OCI-LY3 (cell line): ENCODE measurements around the gene PPP1R3C.

Source experiments
- H2AFZ ChIP-seq: fragments of 200-600, 300-600 bp; shearing (Covaris generic); 2 replicates; pipeline ENCODE4 v1.6.0; 2014; ENCODE audit warnings: antibody characterized with exemption, low read depth, low read length
- H3K27ac ChIP-seq: fragments of 200-600, 300-600 bp; sonication (generic); 2 replicates; pipeline ENCODE4 v1.5.1; 2014; ENCODE audit warnings: mild to moderate bottlenecking, low read length, moderate library complexity, mixed read lengths
- H3K27me3 ChIP-seq: fragments of 200-600, 300-600 bp; sonication (generic); 2 replicates; pipeline ENCODE4 v1.6.1; 2014; ENCODE audit warnings: low read depth, low read length, mixed read lengths
- H3K36me3 ChIP-seq: fragments of 200-600, 300-600 bp; sonication (generic); replicated peaks from 2 replicates; pipeline ENCODE3; 2014; ENCODE audit warnings: low read depth, low read length, mixed read lengths
- H3K4me1 ChIP-seq: fragments of 300-600, 200-600 bp; sonication (generic); 2 replicates; pipeline ENCODE4 v1.6.1; 2014; ENCODE audit warnings: low read length, mixed read lengths
- H3K4me2 ChIP-seq: fragments of 200-600, 300-600 bp; sonication (generic); 2 replicates; pipeline ENCODE4 v1.6.1; 2014; ENCODE audit warnings: low read length, mixed read lengths
- H3K4me3 ChIP-seq: fragments of 300-600, 200-600 bp; sonication (generic); 2 replicates; pipeline ENCODE4 v1.5.1; 2014; ENCODE audit warnings: antibody characterized with exemption, mild to moderate bottlenecking, low read length, moderate library complexity
- H3K79me2 ChIP-seq: fragments of 300-600, 200-600 bp; shearing (Covaris generic); 2 replicates; pipeline ENCODE4 v1.6.1; 2014; ENCODE audit warnings: mild to moderate bottlenecking, low read length, mixed read lengths
- H3K9ac ChIP-seq: fragments of 300-600, 200-600 bp; shearing (Covaris generic); 2 replicates; pipeline ENCODE4 v1.6.0; 2014; ENCODE audit warnings: mild to moderate bottlenecking, low read length, moderate library complexity
- H3K9me3 ChIP-seq: fragments of 200-600, 300-600 bp; shearing (Covaris generic); 2 replicates; pipeline ENCODE4 v1.6.1; 2014; ENCODE audit warnings: low read length, mixed read lengths; ENCODE audit not compliant: insufficient read depth
- H4K20me1 ChIP-seq: fragments of 200-600, 300-600 bp; sonication (generic); 2 replicates; pipeline ENCODE4 v1.6.1; 2016; ENCODE audit warnings: low read length, mixed read lengths; ENCODE audit not compliant: insufficient read depth
- CTCF ChIP-seq: fragments of 200-600, 300-600 bp; sonication (generic); IDR thresholded peaks from 2 replicates; pipeline ENCODE4 v1.5.1; 2014; ENCODE audit warnings: antibody characterized with exemption, low read length, low read depth
- EZH2phosphoT487 ChIP-seq: fragments of 200-600 bp; shearing (Covaris generic); IDR thresholded peaks from 2 replicates; pipeline ENCODE4 v1.6.1; 2018; ENCODE audit warnings: antibody characterized with exemption, mixed run types, low read depth

The PPP1R3C gene

GRCh38 chr10:91677911-91678310 lies 45.0 kb upstream of the PPP1R3C start:
- TF ChIP-seq CTCF = no peak
- no peak for TF ChIP-seq EZH2phosphoT487
- H2AFZ ChIP-seq = no peak overlapping the region
- no peak overlapping the region for H3K27ac ChIP-seq

GRCh38 chr10:91672021-91672608 lies 39.2 kb upstream of the PPP1R3C start:
- no peaks in the 10 kb centered on the region for H3K27me3 ChIP-seq
- no peak overlapping the region for H3K4me2 ChIP-seq
- H3K4me3 ChIP-seq = no peak overlapping the region
- no peak overlapping the region for H3K9ac ChIP-seq
- no peaks in the 10 kb centered on the region for H3K4me1 ChIP-seq
- no peak overlapping the region for H2AFZ ChIP-seq
- no peaks in the 10 kb centered on the region for H3K36me3 ChIP-seq
- TF ChIP-seq EZH2phosphoT487 (no peak), CTCF (no peak)
- no peaks in the 10 kb centered on the region for H4K20me1 ChIP-seq
- no peak overlapping the region for H3K27ac ChIP-seq
- no peaks in the 10 kb centered on the region for H3K9me3 ChIP-seq
- H3K79me2 ChIP-seq = no peaks in the 10 kb centered on the region

More at GRCh38 chr10:91677911-91678310, 45.0 kb upstream of the PPP1R3C start:
- no peaks in the 10 kb centered on the region for H4K20me1 ChIP-seq
- H3K27me3 ChIP-seq = no peaks in the 10 kb centered on the region
- no peaks in the 10 kb centered on the region for H3K9me3 ChIP-seq
- no peaks in the 10 kb centered on the region for H3K79me2 ChIP-seq
- no peak overlapping the region for H3K4me3 ChIP-seq
- H3K4me2 ChIP-seq = no peak overlapping the region
- no peaks in the 10 kb centered on the region for H3K4me1 ChIP-seq
- H3K9ac ChIP-seq = no peak overlapping the region
- H3K36me3 ChIP-seq = no peaks in the 10 kb centered on the region

GRCh38 chr10:91668913-91669312 lies 36.0 kb upstream of the PPP1R3C start:
- H3K27ac ChIP-seq = no peak overlapping the region
- no peaks in the 10 kb centered on the region for H3K9me3 ChIP-seq
- H3K79me2 ChIP-seq = no peaks in the 10 kb centered on the region
- no peaks in the 10 kb centered on the region for H3K4me1 ChIP-seq
- TF ChIP-seq EZH2phosphoT487 = no peak
- no peak for TF ChIP-seq CTCF
- H3K4me3 ChIP-seq = no peak overlapping the region
- H2AFZ ChIP-seq = no peak overlapping the region
- no peaks in the 10 kb centered on the region for H3K27me3 ChIP-seq
- no peak overlapping the region for H3K4me2 ChIP-seq
- H4K20me1 ChIP-seq = no peaks in the 10 kb centered on the region
- H3K36me3 ChIP-seq = no peaks in the 10 kb centered on the region
- no peak overlapping the region for H3K9ac ChIP-seq

- no peak overlapping the region for H2AFZ ChIP-seq
- no peak overlapping the region for H3K4me2 ChIP-seq
- no peaks in the 10 kb centered on the region for H3K36me3 ChIP-seq
- no peaks in the 10 kb centered on the region for H3K9me3 ChIP-seq
- no peaks in the 10 kb centered on the region for H4K20me1 ChIP-seq
- no peaks in the 10 kb centered on the region for H3K27me3 ChIP-seq
- TF ChIP-seq EZH2phosphoT487 (no peak), CTCF (no peak)
- H3K4me3 ChIP-seq = no peak overlapping the region
- no peaks in the 10 kb centered on the region for H3K79me2 ChIP-seq
- H3K4me1 ChIP-seq = 0 out of 2 replicates have a peak, but pooled peaks cover 6% of the 10 kb centered on the region
- H3K9ac ChIP-seq = no peak overlapping the region
- no peak overlapping the region for H3K27ac ChIP-seq
These were observed 33.0 kb upstream of the PPP1R3C start for GRCh38 chr10:91665842-91666241.
